OCI-M1 (cell line): ENCODE measurements around the gene METTL8.

Experiments used
- DNase-seq: peaks from one replicate; lab custom pipeline; 2025; lab: John Stamatoyannopoulos, UW

The METTL8 gene

DNA sequence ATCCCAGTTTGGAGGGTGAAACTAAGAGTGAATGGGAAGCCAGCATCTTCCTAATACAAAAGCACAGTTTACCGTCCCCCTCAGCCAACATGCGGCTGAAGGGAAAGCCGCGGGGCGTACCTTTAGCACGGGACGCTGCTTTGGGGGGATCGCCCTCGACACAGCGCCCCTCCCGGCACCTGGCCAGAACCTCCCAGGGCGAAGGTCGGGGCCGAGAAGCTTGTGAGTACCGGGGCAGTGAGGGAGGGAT is at the start of gene METTL8:
Gene METTL8 (minus strand): TSS at position 228 of the 250 bp plus-strand sequence. CDS start 41,805 bp downstream, outside the sequence.
- DNase-seq, result no peak

DNA sequence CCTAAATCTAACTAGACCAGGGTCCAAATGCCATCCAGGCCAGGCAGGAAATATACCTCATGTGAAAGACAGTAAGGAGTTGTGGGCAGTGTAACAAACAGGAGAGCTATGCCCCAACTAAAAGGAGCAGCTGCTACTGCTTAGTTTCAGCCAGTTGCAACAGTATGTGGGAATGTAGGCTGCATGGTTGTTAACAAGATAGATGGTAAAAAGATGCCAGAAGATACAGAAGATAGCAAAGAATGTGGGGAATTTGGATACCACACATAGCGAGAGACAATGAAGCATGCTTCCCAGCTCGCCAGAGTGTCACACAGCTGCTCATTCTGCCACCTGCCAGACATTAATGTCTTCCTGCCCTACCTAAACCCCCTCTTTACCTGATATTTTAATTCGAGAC is 49.1 kb upstream of the METTL8 start:
- DNase-seq, result no peak

- no peak for DNase-seq
Measured at GRCh38 chr2:171482308-171482707, 48.5 kb upstream of the METTL8 start.

DNA sequence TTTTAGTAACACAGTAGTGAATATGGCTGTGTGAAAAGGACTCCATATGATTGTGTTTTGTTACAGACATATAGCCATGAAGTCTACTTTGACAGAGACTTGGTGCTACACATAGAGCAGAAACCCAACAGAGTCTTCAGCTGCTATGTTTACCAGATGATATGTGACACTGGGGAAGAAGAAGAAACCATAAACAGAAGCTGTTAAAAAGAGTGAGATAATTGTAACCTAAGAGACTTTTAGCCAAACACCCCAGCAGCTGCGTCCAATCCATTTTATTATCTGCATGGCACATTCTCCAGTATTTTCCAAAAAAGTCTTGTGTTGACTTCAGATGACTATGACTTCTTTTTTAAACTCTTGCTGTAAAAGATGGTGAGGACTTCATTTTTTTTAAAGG is 47.1 kb upstream of the METTL8 start:
- no peak for DNase-seq

GRCh38 chr2:171479154-171479814 is 45.5 kb upstream of the METTL8 start:
- DNase-seq, result no peak

- DNase-seq, result peak; percentile 3
Measured at GRCh38 chr2:171478345-171478744, 44.6 kb upstream of the METTL8 start.

- DNase-seq, result no peak
Measured at GRCh38 chr2:171475979-171476378, 42.2 kb upstream of the METTL8 start.

- no peak for DNase-seq
Measured at GRCh38 chr2:171470129-171470528, 36.3 kb upstream of the METTL8 start.

- no peak for DNase-seq
Measured at GRCh38 chr2:171469176-171469575, 35.4 kb upstream of the METTL8 start.

DNA sequence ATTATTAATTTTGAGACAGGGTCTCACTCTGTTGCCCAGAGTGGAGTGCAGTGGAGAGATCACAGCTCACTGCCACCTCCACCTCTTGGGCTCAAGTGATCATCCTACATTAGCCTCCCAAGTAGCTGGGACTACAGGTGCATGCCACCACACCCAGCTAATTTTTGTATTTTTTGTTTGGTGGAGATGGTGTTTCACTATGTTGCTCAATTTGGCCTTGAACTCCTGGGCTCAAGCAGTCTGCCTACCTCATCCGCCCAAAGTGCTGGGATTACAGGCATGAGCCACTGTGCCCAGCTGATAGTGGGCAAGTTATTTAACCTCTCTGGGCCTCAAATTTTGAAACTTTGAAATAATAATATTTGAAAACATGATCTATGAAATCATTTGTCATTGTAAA is 26.7 kb upstream of the METTL8 start:
- DNase-seq, result no peak

DNA sequence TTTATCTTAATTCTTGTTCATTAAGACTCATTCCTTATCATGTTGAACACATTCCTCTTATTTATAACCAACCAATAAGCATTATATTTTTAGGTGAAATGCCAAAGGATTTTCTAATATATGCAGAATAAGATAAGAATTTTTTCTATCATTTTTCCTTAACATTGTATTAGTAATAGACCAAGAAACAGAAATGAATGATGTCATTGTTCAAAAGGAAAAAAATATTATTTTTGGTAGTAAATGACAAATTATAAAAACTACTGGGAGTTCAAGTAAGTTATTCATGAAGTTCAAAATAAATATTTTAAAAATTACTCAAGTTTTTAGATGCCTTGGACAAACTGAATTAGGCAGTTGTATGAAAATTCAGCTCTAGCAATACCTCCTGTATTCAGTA is 25.7 kb upstream of the METTL8 start:
- DNase-seq, result no peak

DNA sequence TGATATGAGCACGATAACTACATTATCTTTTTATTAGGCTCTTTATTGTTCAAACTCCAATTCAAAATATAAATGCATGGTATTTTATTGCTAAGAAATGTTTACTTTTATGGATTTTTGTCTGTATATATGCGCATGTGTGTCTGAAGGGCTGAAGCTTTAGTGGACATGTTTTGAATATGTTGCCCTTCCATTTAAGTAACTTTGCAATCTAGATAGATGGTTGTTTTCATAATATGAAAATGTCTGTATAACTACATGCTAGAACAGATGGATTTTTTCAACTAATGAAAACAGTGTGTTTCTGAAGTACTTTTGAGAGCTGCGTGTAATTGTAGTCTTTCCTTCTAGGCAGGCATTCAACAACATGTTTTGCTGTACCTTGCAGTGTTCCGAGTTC is 19.0 kb upstream of the METTL8 start:
- no peak for DNase-seq

DNA sequence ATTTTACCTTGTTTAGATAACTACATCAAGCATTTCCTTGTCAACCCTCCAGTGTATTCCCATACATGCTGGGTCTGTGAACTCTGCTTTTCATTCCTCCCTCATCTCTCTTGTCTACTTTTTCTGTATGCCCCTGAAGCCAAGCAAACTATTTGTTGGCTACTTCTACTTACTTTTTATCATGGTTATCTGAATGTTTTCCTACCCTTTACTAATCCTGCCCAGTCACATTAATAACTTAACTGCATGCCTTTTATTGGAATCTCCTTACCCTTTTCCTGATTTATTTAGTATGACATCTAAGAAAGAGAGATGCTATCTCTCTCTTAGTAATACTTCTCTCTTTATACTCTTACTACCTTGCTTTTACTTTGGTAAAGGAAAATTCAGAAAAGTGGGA is 17.3 kb upstream of the METTL8 start:
- DNase-seq, result no peak

DNA sequence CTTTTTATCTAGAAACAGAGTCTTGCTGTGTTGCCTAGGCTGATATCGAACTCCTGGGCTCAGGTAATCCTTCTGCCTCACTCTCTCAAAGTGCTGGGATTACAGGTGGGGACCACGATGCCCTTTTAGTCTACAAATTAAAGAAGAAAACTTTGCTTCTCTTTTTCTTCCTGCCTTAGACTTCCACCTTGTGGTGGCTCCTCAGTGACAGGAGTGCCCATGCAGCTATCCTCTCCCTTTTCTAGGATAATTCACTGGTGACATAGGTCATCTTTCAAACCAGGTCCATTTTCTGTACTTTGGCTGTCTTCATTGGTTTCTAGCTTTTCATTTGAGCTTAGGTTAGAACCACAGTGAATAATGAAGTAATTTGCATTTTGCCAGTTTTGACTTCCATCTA is 13.9 kb upstream of the METTL8 start:
- no peak for DNase-seq

DNA sequence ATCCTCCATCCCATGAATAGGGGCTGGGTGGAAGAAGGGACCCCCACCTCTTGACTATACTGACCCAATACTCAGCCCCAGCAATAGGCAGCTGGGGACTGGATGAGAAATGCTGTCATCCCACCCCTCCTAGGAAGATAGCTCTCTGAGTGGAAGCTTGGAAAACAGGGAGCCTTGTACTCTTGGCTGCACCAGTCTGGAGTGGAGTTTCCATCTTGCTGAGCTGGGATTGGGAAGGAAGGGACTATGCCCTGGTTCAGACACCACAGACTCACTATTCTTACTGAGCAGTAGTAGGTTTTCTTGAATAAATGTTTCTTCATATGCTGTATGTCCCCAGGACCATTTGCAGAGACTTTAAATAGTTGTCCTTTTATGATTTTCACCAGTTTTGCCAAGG is 7.7 kb upstream of the METTL8 start:
- no peak for DNase-seq

- no peak for DNase-seq
Measured at GRCh38 chr2:171436307-171436706, 2.5 kb upstream of the METTL8 start.

DNA sequence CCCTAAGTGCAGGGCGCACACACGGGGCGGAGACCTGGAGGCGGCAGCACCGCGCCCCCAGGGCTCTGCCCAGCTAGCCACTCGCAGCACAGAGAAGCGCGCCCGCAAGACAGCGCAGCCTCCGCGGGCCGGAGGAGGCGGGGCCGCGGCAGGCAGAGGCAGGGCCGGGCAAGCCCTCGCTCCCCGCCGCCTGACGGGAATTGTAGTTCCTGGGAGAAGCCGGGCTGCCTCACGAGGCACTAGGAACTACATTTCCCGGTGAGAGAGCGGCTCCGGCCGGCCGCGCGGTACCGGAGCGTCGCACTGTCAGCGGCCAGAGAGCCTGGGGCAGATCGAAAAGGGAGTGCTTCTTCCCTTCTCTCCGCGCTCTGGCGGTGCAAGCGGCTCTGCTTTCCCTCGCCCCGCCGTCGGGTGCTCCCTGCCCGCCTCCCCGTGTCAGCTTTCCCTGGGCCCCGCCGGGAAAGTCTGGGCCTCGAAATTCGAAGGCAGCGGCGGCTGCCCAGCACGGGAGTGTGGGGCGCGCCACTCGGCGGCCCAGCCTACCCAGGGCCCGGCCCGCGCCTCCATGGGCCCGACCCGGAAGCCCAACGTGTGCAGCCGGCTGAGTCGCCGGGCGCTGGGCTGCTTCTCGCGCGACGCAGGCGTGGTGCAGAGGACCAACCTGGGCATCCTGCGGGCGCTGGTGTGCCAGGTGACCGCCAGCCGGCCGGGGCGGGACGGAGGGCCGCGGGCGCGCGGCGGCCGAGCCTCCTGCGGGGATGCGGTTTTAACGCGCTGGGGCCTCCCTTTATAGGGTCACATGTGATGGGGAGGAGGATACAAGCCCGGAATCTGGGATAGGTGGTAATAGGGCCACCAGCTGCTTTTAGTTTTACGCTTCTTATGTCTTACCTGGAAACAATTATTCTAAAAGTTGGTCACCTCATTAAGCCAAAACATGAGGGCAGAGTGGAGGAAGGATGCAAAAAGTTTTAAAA is 511 bp upstream of the METTL8 start, which contains the start of gene DCAF17:
Gene DCAF17 (plus strand): TSS at position 214 of the 977 bp plus-strand sequence. CDS start 352 bp downstream, at position 566.
- peak; percentile 98 for DNase-seq

DNA sequence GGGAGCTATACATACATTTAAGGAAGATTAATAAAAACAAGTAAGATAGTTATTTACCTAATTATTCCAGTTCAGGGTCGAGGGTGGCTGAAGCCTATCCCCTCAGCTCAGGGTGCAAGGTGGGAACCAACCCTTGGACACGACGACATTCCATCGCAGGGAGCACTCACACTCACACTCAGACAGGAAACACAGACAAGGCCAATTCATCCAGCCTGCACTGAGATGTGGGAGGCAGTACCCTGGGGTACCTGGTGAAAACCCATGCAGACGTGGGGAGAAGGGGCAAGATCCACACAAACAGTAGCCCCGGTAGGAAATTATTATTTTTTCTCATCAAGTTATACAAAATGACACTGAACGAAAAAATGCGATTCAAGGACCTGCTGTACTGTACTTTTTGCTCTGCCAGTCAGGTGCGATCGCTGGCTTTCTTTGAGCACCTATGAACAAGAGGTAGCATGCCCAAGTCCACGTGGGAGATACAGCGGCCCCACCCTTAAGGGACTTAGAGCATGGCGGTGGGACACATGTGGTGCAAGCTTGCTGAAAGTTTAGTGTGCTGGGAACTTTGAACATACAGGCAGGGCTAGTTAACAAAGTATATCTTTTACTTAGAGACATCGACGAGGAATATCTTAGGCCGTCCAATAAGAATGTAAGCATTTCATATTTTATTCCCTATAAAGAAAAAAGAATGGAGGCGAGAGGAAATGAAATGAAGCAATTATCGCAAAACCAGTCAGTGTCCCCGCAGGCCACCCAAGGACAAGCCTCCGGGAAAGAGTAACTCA is 624 bp downstream of the METTL8 start:
- DNase-seq, result peak; percentile 83

DNA sequence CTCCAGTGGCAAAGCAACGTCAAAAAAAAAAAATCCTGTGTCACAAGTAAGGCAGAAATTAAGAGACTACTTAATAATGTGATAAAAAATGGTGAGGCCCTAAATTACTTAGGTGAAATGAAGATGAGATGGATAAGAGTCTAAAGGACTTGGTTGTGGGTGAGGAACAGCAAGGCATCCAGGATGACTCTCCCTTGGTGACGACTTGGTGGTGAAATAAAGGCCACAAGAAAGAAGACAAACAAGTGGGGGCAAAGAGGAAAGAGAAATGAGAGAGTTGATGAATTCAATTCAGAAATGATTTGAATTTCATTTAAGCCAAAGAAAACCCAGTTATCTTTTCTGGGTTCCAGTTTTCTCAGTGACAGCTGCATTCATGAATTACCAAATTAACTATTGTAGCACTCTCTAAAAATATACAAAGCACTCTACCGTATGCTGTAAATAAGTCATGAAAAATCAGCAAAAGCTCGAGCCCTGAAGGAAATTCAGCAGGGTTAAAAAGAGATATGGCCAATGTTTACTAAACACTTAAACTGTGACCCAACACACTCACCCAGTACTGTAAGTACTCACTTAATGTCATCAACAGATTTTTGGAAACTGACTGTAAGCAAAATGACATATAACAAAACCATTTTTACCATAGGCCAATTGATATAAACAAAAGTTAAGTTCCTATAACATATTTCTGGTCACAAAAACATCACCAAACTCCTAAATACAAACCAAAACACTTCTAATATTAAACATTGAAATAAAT is 1.4 kb downstream of the METTL8 start:
- peak; percentile 49 for DNase-seq

DNA sequence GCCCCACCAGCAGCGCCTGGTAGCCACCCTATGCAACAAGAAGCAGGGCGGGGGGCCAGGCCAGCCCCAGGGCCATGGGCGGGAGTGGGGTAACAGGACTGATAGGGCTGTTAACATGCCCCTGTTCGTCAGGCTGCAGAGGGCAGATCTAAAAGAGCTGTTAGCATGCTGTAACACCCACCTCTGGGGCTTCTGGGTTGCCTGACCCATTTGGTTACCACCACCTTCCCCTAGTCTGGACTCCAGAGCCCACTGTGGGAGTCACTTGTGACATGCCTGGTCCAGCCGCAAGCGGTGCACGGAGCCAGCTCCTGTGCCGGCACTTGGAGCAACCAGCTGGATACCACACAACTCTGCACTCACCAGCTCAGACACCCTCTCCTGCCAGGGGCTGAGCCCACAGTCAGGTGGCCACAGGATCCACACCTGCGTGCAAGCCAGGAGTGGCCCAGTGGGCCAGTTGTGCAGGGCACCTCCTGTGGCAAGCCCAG is 2.1 kb downstream of the METTL8 start:
- DNase-seq, result no peak

- peak; percentile 41 for DNase-seq
Measured at GRCh38 chr2:171430516-171431410, 3.0 kb downstream of the METTL8 start.
